Sigmoid colon (tissue), 4 donors: ENCODE data around the gene APOBEC3B.

Experiments
- EP300 ChIP-seq, 4 donors: sonication (generic); formaldehyde crosslinking; IDR thresholded peaks; one replicate each; pipeline ENCODE4 v1.6.1; 2017; ENCODE audit warnings: antibody characterized with exemption in 4 of 4
- POLR2A ChIP-seq, 2 donors: fragments of 450-650 bp; IDR thresholded peaks; one replicate each; pipeline ENCODE4 v1.6.1; 2016; ENCODE audit warnings: antibody characterized with exemption in 2 of 2, mild to moderate bottlenecking in 2 of 2, moderate library complexity in 2 of 2
- POLR2AphosphoS5 ChIP-seq, 4 donors: sonication (generic); formaldehyde crosslinking; IDR thresholded peaks; one replicate each; pipeline ENCODE4 v1.6.1; 2017; ENCODE audit warnings: antibody characterized with exemption in 4 of 4
- TF ChIP-seq, protein P1 (sequence below), 4 experiments: fragments of 450-650 bp in 3 of 4; fragments of 200-600 bp in 1 of 4; IDR thresholded peaks; one replicate each; pipeline ENCODE4 v1.5.1; 2016 to 2019; ENCODE audit warnings: antibody characterized with exemption in 4 of 4, mild to moderate bottlenecking in 3 of 4, moderate library complexity in 2 of 4

DNA sequence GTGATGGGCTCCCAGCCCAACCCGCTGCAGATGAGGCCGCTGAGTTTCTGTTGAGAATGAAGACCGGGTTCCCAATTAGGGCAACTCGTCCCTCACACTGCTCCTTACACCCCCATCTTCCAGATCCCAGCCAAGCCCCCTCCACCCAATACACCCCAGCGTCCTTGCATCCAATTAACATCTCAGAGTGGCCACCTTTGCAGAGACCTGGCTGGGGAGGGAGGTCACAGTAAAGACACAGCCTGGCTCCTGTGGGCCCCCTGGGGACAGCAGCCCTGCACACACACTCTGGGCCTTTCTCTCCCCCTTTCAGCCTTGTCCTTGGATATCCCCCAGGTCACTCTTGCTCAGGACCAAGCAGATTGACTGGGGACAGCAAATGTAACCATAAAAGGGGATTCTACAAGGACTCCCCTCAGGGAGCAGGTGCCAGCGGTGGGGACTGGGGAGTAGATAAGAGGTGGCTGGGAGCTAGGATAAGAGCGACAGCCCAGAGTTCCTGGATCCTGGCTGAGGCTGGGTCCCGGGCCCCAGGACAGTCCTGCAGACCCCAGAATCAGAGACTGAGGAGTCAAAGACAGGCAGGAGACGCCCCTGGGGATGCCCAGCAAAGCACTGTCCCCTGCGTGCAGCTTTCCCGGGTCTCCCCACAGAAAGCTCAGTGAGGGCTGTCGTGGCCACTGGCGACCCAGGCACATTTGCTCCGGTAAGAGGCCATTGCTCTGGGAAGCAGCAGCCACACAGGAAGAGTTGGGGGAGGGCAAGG lies 16.4 kb upstream of the APOBEC3B start:
- no peak for TF ChIP-seq POLR2A (IDR thresholded peaks at IDR 0.05)
- TF ChIP-seq, protein P1, sequence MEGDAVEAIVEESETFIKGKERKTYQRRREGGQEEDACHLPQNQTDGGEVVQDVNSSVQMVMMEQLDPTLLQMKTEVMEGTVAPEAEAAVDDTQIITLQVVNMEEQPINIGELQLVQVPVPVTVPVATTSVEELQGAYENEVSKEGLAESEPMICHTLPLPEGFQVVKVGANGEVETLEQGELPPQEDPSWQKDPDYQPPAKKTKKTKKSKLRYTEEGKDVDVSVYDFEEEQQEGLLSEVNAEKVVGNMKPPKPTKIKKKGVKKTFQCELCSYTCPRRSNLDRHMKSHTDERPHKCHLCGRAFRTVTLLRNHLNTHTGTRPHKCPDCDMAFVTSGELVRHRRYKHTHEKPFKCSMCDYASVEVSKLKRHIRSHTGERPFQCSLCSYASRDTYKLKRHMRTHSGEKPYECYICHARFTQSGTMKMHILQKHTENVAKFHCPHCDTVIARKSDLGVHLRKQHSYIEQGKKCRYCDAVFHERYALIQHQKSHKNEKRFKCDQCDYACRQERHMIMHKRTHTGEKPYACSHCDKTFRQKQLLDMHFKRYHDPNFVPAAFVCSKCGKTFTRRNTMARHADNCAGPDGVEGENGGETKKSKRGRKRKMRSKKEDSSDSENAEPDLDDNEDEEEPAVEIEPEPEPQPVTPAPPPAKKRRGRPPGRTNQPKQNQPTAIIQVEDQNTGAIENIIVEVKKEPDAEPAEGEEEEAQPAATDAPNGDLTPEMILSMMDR (IDR thresholded peaks at IDR 0.05), result no peak
- no peak for TF ChIP-seq POLR2AphosphoS5 (IDR thresholded peaks at IDR 0.05)
- TF ChIP-seq EP300 (IDR thresholded peaks at IDR 0.05), result no peak
